Endothelial cell of umbilical vein (primary cell): ENCODE measurements around the gene SFT2D2. TPM values are rescaled to one million over a fixed set of nuclear protein-coding genes. Genes with fewer than 3 reads are reported as not detected.

Experiments
- BruUV-seq: library from RNA; stranded (reverse); fragments of 400-500 nt; replicated peaks from 2 replicates; lab custom pipeline; 2021; lab: Mats Ljungman, UMichigan
- CTCF ChIA-PET: fragments of 300-600, 350-600 bp; sonication (Branson Sonifier 250); formaldehyde crosslinking; loops from one replicate; lab custom pipeline; 2021; ENCODE audit warnings: antibody characterized with exemption, inconsistent platforms; lab: Charles Lee
- POLR2A ChIA-PET: fragments of 300-600, 350-600 bp; sonication (Branson Sonifier 250); formaldehyde crosslinking; loops from one replicate; lab custom pipeline; 2021; ENCODE audit warnings: antibody characterized with exemption, inconsistent platforms; lab: Charles Lee
- DNase-seq: peaks from one replicate; pipeline ENCODE4 v3.0.0-alpha.2; 2011; ENCODE audit warnings: low read depth, low spot score
- FAIRE-seq: peaks from 2 replicates; lab custom pipeline; 2011; peaks lifted over from hg19 to GRCh38; lab: Jason Lieb, UNC
- H2AFZ ChIP-seq: 2 replicates; pipeline ENCODE4 v1.6.0; 2012; ENCODE audit warnings: low read depth, low read length, control low read depth, inconsistent platforms
- H3K27ac ChIP-seq: 2 replicates; pipeline ENCODE4 v1.5.1; 2011; ENCODE audit warnings: low read depth, mild to moderate bottlenecking, control low read depth, low read length, moderate library complexity; ENCODE audit not compliant: insufficient read depth
- H3K27me3 ChIP-seq, 2 experiments: 2 replicates each; pipeline versions ENCODE4 v1.6.0 to v1.6.1; 2011; ENCODE audit warnings: low read length in 2 of 2, mixed read lengths in 1 of 2; ENCODE audit not compliant: control insufficient read depth in 2 of 2, insufficient read depth in 2 of 2
- H3K36me3 ChIP-seq, 2 experiments: 2 replicates in 1 of 2; 3 replicates in 1 of 2; pipeline ENCODE4 v1.5.1; 2011; ENCODE audit warnings: low read length in 2 of 2, mild to moderate bottlenecking in 1 of 2, moderate library complexity in 1 of 2; ENCODE audit not compliant: control insufficient read depth in 2 of 2, insufficient read depth in 2 of 2; ENCODE audit errors: extremely low read depth in 1 of 2
- H3K4me1 ChIP-seq: 3 replicates; pipeline ENCODE4 v1.5.1; 2011; ENCODE audit warnings: mild to moderate bottlenecking, low read length; ENCODE audit not compliant: control insufficient read depth, insufficient read depth; ENCODE audit errors: extremely low read depth
- H3K4me2 ChIP-seq: 2 replicates; pipeline ENCODE4 v1.6.1; 2011; ENCODE audit warnings: low read length, control low read depth, mixed read lengths; ENCODE audit not compliant: insufficient read depth
- H3K4me3 ChIP-seq, 3 experiments: fragments of 200-600 bp in 1 of 3; sonication (generic), shearing (Covaris generic) in 1 of 3; replicated peaks in 1 of 3; 2 replicates each; pipeline ENCODE4 v1.5.1; 2011 to 2016; ENCODE audit warnings: control low read depth in 3 of 3, low read length in 3 of 3, mild to moderate bottlenecking in 2 of 3, inconsistent platforms in 1 of 3, low read depth in 1 of 3, moderate library complexity in 1 of 3; ENCODE audit not compliant: insufficient read depth in 1 of 3
- H3K79me2 ChIP-seq: 2 replicates; pipeline ENCODE4 v1.6.0; 2012; ENCODE audit warnings: low read length, inconsistent platforms; ENCODE audit not compliant: control insufficient read depth, insufficient read depth
- H3K9ac ChIP-seq: replicated peaks from 2 replicates; pipeline ENCODE3; 2011; ENCODE audit warnings: low read length, control low read depth; ENCODE audit not compliant: insufficient read depth; ENCODE audit errors: extremely low read depth
- H3K9me1 ChIP-seq: replicated peaks from 3 replicates; pipeline ENCODE4 v1.6.0; 2011; ENCODE audit warnings: mild to moderate bottlenecking, low read length; ENCODE audit not compliant: control insufficient read depth, insufficient read depth; ENCODE audit errors: extremely low read depth
- H3K9me3 ChIP-seq: replicated peaks from 2 replicates; pipeline ENCODE4 v1.5.1; 2012; ENCODE audit warnings: low read length, inconsistent platforms; ENCODE audit not compliant: control insufficient read depth, insufficient read depth
- H4K20me1 ChIP-seq: replicated peaks from 2 replicates; pipeline ENCODE3; 2011; ENCODE audit warnings: mild to moderate bottlenecking, low read length; ENCODE audit not compliant: control insufficient read depth, insufficient read depth; ENCODE audit errors: extremely low read depth
- CTCF ChIP-seq, 2 donors: IDR thresholded peaks; 1 replicate in 1 of 2; 2 replicates in 1 of 2; pipeline ENCODE4 v1.5.1; 2011; ENCODE audit warnings: low read length in 2 of 2, mild to moderate bottlenecking in 2 of 2, moderate library complexity in 2 of 2, control low read depth in 1 of 2, inconsistent platforms in 1 of 2, low read depth in 1 of 2; ENCODE audit not compliant: insufficient read depth in 1 of 2; ENCODE audit errors: extremely low read depth in 1 of 2
- EZH2 ChIP-seq: IDR thresholded peaks from 2 replicates; pipeline ENCODE4 v1.6.1; 2012; ENCODE audit warnings: borderline replicate concordance, low read depth, mild to moderate bottlenecking, moderate library complexity, low read length, inconsistent platforms; ENCODE audit not compliant: severe bottlenecking
- FOS ChIP-seq: IDR thresholded peaks from 2 replicates; pipeline ENCODE4 v1.6.1; 2011; ENCODE audit warnings: mild to moderate bottlenecking, low read length, moderate library complexity, borderline replicate concordance; ENCODE audit not compliant: insufficient read depth
- GATA2 ChIP-seq: IDR thresholded peaks from 2 replicates; pipeline ENCODE4 v1.7.0; 2011; ENCODE audit warnings: low read depth, mild to moderate bottlenecking, moderate library complexity, mixed read lengths, low read length; ENCODE audit not compliant: insufficient read length, insufficient read depth
- JUN ChIP-seq: IDR thresholded peaks from 2 replicates; pipeline ENCODE4 v1.6.1; 2011; ENCODE audit warnings: borderline replicate concordance, low read depth; ENCODE audit not compliant: insufficient read length, insufficient read depth
- MAX ChIP-seq: IDR thresholded peaks from 2 replicates; pipeline ENCODE4 v1.6.1; 2011; ENCODE audit not compliant: insufficient read depth, insufficient read length
- MYC ChIP-seq: IDR thresholded peaks from one replicate; pipeline ENCODE4 v1.6.1; 2011; ENCODE audit warnings: mild to moderate bottlenecking, low read depth, low read length
- POLR2A ChIP-seq: IDR thresholded peaks from 2 replicates; pipeline ENCODE4 v1.6.1; 2012; ENCODE audit warnings: low read depth, mild to moderate bottlenecking, control low read depth, low read length
- POLR2AphosphoS5 ChIP-seq: IDR thresholded peaks from 2 replicates; pipeline ENCODE4 v1.6.1; 2012; ENCODE audit warnings: low read depth, mild to moderate bottlenecking, control low read depth, low read length, moderate library complexity; ENCODE audit not compliant: insufficient read depth
- dilution Hi-C: fragments of 300-500 bp; cut with MboI; formaldehyde crosslinking; loops from one replicate; pipeline ENCODE4 v1.15.0; 2019; ENCODE audit warnings: low sequenced_read_pairs; ENCODE audit not compliant: extremely low pct_ligation_motif_present
- intact Hi-C: fragments of 100-400 bp; cut with micrococcal nuclease; formaldehyde crosslinking; loops from one replicate; pipeline ENCODE4 v1.10.0; 2022
- polyA plus RNA-seq, 4 experiments: library from polyadenylated mRNA; depleted of rRNA in 3 of 4; stranded (reverse) in 3 of 4; unstranded in 1 of 4; fragments of >200 nt; gene quantifications; 2 replicates each; pipeline versions ENCODE4 v1.2.1 to v1.2.3, GENCODE V29; 2011 to 2012; ENCODE audit warnings: missing spikeins in 1 of 4
- total RNA-seq: library from RNA; stranded (reverse); gene quantifications from 2 replicates; pipeline ENCODE4 v1.2.3, GENCODE V29; 2021

Gene SFT2D2
- total and polyA plus RNA-seq, 2 donors (not counting 3 experiments of a cell fraction or from before 2014, with no cell fraction given) = 16.7 to 68.1 TPM

GRCh38 chr1:168190403-168190802, 35.4 kb upstream of the SFT2D2 start:
- Histone ChIP-seq H3K9ac (no peak overlapping the region), H4K20me1 (no peaks in the 10 kb centered on the region), H3K4me3 (no peak overlapping the region), H3K4me2 (no peak overlapping the region), H3K27ac (no peak overlapping the region), H3K4me1 (no peaks in the 10 kb centered on the region), H3K36me3 (peaks cover 2% of the 10 kb centered on the region in 2 experiments), H3K79me2 (no peaks in the 10 kb centered on the region), H3K9me1 (no peaks in the 10 kb centered on the region), H3K27me3 (no peaks in the 10 kb centered on the region), H3K9me3 (no peaks in the 10 kb centered on the region), H2AFZ (no peak overlapping the region)
- dilution Hi-C loops = no loop called here
- POLR2A ChIA-PET = no interaction called here
- no peak for DNase-seq
- intact Hi-C loops = no loop called here
- no peak for TF ChIP-seq EZH2
- no peak for FAIRE-seq
- CTCF ChIA-PET = interaction anchor here (2.2 kb wide), 1 partner anchor 45 kb away, joined by 6 read pairs; no protein-coding TSS in a partner anchor
- no TSS peak for BruUV-seq

GRCh38 chr1:168195199-168196135, 30.3 kb upstream of the SFT2D2 start:
- Histone ChIP-seq H3K27me3 (no peaks in the 10 kb centered on the region), H3K79me2 (no peaks in the 10 kb centered on the region), H4K20me1 (no peaks in the 10 kb centered on the region), H3K9me3 (no peaks in the 10 kb centered on the region), H3K27ac (no peak overlapping the region), H3K9ac (no peak overlapping the region), H2AFZ (no peak overlapping the region), H3K4me3 (no peak overlapping the region), H3K36me3 (peaks cover 5 to 8% of the 10 kb centered on the region in 2 experiments), H3K4me1 (no peaks in the 10 kb centered on the region), H3K9me1 (no peaks in the 10 kb centered on the region), H3K4me2 (no peak overlapping the region)
- CTCF ChIA-PET = interaction anchor here (1.2 to 1.8 kb wide), 2 partner anchors 14 to 40 kb away, joined by 4 to 6 read pairs; no protein-coding TSS in a partner anchor
- intact Hi-C loops = no loop called here
- FAIRE-seq = no peak
- TF ChIP-seq CTCF (IDR thresholded peaks at IDR 0.05; ENCODE audit: extremely low read depth in 1 of 2, insufficient read depth in 1 of 2, low read depth in 1 of 2, low read length in 2 of 2) (no peak), EZH2 (no peak), POLR2AphosphoS5 (no peak), POLR2A (no peak), JUN (no peak), FOS (no peak), MYC (no peak), MAX (no peak), GATA2 (no peak)
- no peak for DNase-seq
- dilution Hi-C loops = no loop called here
- no TSS peak for BruUV-seq
- POLR2A ChIA-PET = no interaction called here
